ENCODE data around the gene CCDC32.
A peak's percentile ranks its signal among the peaks of the same experiment; 100 is the strongest.
"Not testable (repeated sequence)": the region's sequence is repeated elsewhere in the genome, so short reads cannot be mapped to it uniquely, and the experiment has no call there.

Gene CCDC32

GRCh38 chr15:40564591-40565332, at the start of gene CCDC32:
Gene CCDC32 (minus strand): TSS chr15:40565042. CDS start chr15:40563015, 2,027 bp downstream.
- peak; percentile 93 for DNase-seq

- DNase-seq = no peak
Observed at GRCh38 chr15:40613080-40613479, 48.2 kb upstream of the CCDC32 start.

- no peak for DNase-seq
Observed at GRCh38 chr15:40603935-40604334, 39.1 kb upstream of the CCDC32 start.

- DNase-seq = no peak
Observed at GRCh38 chr15:40600956-40601355, 36.1 kb upstream of the CCDC32 start.

- DNase-seq = no peak
Observed at GRCh38 chr15:40598672-40599071, 33.8 kb upstream of the CCDC32 start.

- no peak for DNase-seq
Observed at GRCh38 chr15:40598126-40598525, 33.3 kb upstream of the CCDC32 start.

- no peak for DNase-seq
Observed at GRCh38 chr15:40597024-40597423, 32.2 kb upstream of the CCDC32 start.

- peak; percentile 29 for DNase-seq
Observed at GRCh38 chr15:40595773-40596172, 30.9 kb upstream of the CCDC32 start.

GRCh38 chr15:40595219-40595618, 30.4 kb upstream of the CCDC32 start:
- DNase-seq = no peak

- DNase-seq = peak; percentile 45
Observed at GRCh38 chr15:40594429-40594836, 29.6 kb upstream of the CCDC32 start.

GRCh38 chr15:40593588-40594428, 29.0 kb upstream of the CCDC32 start, which contains the start of gene KNL1:
Gene KNL1 (plus strand): TSS chr15:40594249. CDS start chr15:40602932, 8,683 bp downstream.
- peak; percentile 82 for DNase-seq

GRCh38 chr15:40593165-40593564, 28.3 kb upstream of the CCDC32 start:
- DNase-seq = no peak

GRCh38 chr15:40591389-40591788, 26.5 kb upstream of the CCDC32 start:
- DNase-seq = no peak

- no peak for DNase-seq
Observed at GRCh38 chr15:40590667-40591050, 25.8 kb upstream of the CCDC32 start.

- no peak for DNase-seq
Observed at GRCh38 chr15:40584191-40584590, 19.3 kb upstream of the CCDC32 start.

- no peak for DNase-seq
Observed at GRCh38 chr15:40582726-40583246, 17.9 kb upstream of the CCDC32 start.

- DNase-seq = not testable (repeated sequence)
Observed at GRCh38 chr15:40581796-40582195, 17.0 kb upstream of the CCDC32 start.

GRCh38 chr15:40578892-40579291, 14.1 kb upstream of the CCDC32 start:
- no peak for DNase-seq

- DNase-seq = not testable (repeated sequence)
Observed at GRCh38 chr15:40576914-40577313, 12.1 kb upstream of the CCDC32 start.

- no peak for DNase-seq
Observed at GRCh38 chr15:40575113-40575512, 10.3 kb upstream of the CCDC32 start.

- DNase-seq = peak; percentile 67
Observed at GRCh38 chr15:40569129-40569953, 4.5 kb upstream of the CCDC32 start, which contains the start of gene RPUSD2. Gene RPUSD2 (plus strand): TSS chr15:40569299. CDS start chr15:40569338, 39 bp downstream.

GRCh38 chr15:40567111-40567510, 2.3 kb upstream of the CCDC32 start:
- DNase-seq = no peak

Data from NCI-H1105 (cell line).